DOHH2 (cell line): ENCODE results near the gene RPL18.

Experiments used
- CTCF ChIP-seq: fragments of 200-600 bp; sonication (generic); IDR thresholded peaks from one replicate; pipeline ENCODE4 v1.5.1; 2014; ENCODE audit warnings: antibody characterized with exemption, mild to moderate bottlenecking, low read depth, low read length; ENCODE audit not compliant: poor library complexity, severe bottlenecking
- EZH2phosphoT487 ChIP-seq: fragments of 200-600 bp; sonication (generic); IDR thresholded peaks from 2 replicates; pipeline ENCODE4 v1.6.1; 2017; ENCODE audit warnings: borderline replicate concordance, mild to moderate bottlenecking, antibody characterized with exemption, low read length, moderate library complexity, mixed read lengths

GRCh38 chr19:48648134-48648533 lies 29.2 kb upstream of the RPL18 start:
- TF ChIP-seq CTCF: no peak
- no peak for TF ChIP-seq EZH2phosphoT487
